Measurements from ENCODE around the gene GOLGA6L2. TPM values are rescaled to one million over a fixed set of nuclear protein-coding genes. Genes with fewer than 3 reads are reported as not detected.

GOLGA6L2 gene
- polyA plus RNA-seq, 10 donors, result not detected

DNA sequence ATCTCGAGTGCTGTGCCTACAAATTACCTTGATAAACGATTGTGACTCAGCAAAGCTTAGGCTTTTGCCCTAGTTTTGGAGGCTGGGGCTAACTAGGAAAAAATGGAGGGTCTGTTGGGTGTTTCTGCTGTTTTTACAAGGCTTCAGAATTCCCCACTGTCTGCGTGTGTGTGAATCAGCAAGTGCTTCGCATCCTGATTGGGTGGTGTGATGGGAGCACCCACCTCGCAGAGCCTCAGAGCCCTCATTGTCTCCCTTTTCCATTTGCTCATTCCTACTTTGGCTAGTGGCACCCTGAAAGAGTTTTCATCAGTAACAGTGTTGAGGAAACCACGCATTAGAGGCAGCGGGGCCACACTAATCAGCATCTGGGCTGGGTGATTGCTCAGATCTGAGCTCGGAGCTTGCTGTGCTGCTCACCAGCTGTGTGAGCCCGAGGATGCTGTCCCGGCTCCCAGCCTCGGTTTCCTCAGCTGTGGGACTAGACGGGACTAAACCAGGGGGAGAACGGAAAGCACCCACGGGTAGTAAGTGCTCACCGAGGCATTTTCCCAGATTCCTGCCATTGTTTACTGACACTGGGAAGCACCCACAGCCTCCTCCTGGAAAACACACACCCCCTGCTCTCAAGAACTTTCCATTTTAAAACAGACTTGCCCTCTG, 51.9 kb downstream of the GOLGA6L2 start:
- no peak for DNase-seq

Other genes with a start within 250 kb of the GOLGA6L2 start
- not detected for gene GOLGA6L26, start 113.0 kb downstream of the GOLGA6L2 start, polyA plus RNA-seq (ENCODE audit: insufficient read length in 10 of 10)
- gene GOLGA8S, start 92.5 kb downstream of the GOLGA6L2 start, polyA plus RNA-seq (ENCODE audit: insufficient read length in 10 of 10), result 1 to 10 TPM in 1 of 10 donors, under 1 TPM in 9; 0.24 to 1.2 (median 0.55) TPM
- gene MKRN3, start 118.4 kb upstream of the GOLGA6L2 start, polyA plus RNA-seq (ENCODE audit: insufficient read length in 10 of 10), result 1 to 10 TPM in 9 of 10 donors, under 1 TPM in 1; 0.65 to 5.7 (median 2.5) TPM
- 10 to 100 TPM; 15.9 to 27.3 (median 19.3) TPM for gene MAGEL2, start 200.6 kb upstream of the GOLGA6L2 start, polyA plus RNA-seq (ENCODE audit: insufficient read length in 10 of 10)
- gene NDN, start 240.1 kb upstream of the GOLGA6L2 start, polyA plus RNA-seq (ENCODE audit: insufficient read length in 10 of 10), result 100 to 1,000 TPM; 152 to 204 (median 174) TPM

Measured in muscle of back (tissue), 11 donors.